Glutamatergic neuron (in vitro differentiated cells): ENCODE data around the gene PRRX2. TPM values are rescaled to one million over a fixed set of nuclear protein-coding genes. Genes with fewer than 3 reads are reported as not detected.

Source experiments
- DNase-seq: peaks from one replicate; pipeline ENCODE4 v3.0.0; 2022
- H3K27ac Mint-ChIP-seq: one replicate; pipeline ENCODE4 v1.8.0; 2020; ENCODE audit warnings: mild to moderate bottlenecking, mixed read lengths, inconsistent platforms; ENCODE audit not compliant: unreplicated experiment
- H3K27me3 Mint-ChIP-seq: one replicate; pipeline ENCODE4 v1.8.0; 2020; ENCODE audit warnings: mild to moderate bottlenecking, moderate library complexity, mixed read lengths, inconsistent platforms; ENCODE audit not compliant: unreplicated experiment
- H3K36me3 Mint-ChIP-seq: one replicate; pipeline ENCODE4 v1.8.0; 2020; ENCODE audit warnings: mild to moderate bottlenecking, mixed read lengths, inconsistent platforms; ENCODE audit not compliant: unreplicated experiment
- H3K4me1 Mint-ChIP-seq: one replicate; pipeline ENCODE4 v1.8.0; 2020; ENCODE audit warnings: mild to moderate bottlenecking, low read depth, mixed read lengths, inconsistent platforms; ENCODE audit not compliant: unreplicated experiment
- H3K4me3 Mint-ChIP-seq: one replicate; pipeline ENCODE4 v1.8.0; 2020; ENCODE audit warnings: mild to moderate bottlenecking, mixed read lengths, inconsistent platforms; ENCODE audit not compliant: unreplicated experiment
- H3K9me3 Mint-ChIP-seq: one replicate; pipeline ENCODE4 v1.8.0; 2020; ENCODE audit warnings: mild to moderate bottlenecking, moderate library complexity, mixed read lengths, inconsistent platforms; ENCODE audit not compliant: unreplicated experiment
- CTCF ChIP-seq: fragments of 200-600 bp; sonication (generic); IDR thresholded peaks from one replicate; pipeline ENCODE4 v1.5.0; 2021; ENCODE audit not compliant: partially characterized antibody, unreplicated experiment
- total RNA-seq: library from RNA; stranded (reverse); fragmentation: NEBNext Ultra II Directional; extraction: Animal tissue kit (Norgen Biotek cat#: 25700); gene quantifications from one replicate; pipeline ENCODE4 v1.2.1, GENCODE V29; 2021; ENCODE audit not compliant: unreplicated experiment

Gene PRRX2
- total RNA-seq, 1 donor from 2014 or later: 2.3 TPM

- no peak for TF ChIP-seq CTCF
- Mint-ChIP-seq H3K27me3 (no peaks in the 10 kb centered on the region), H3K27ac (no peak overlapping the region), H3K4me3 (no peak overlapping the region), H3K4me1 (peaks cover 2% of the 10 kb centered on the region), H3K9me3 (peaks cover 1% of the 10 kb centered on the region), H3K36me3 (no peaks in the 10 kb centered on the region)
- no peak for DNase-seq
Observed at GRCh38 chr9:129702589-129703520, 37.4 kb downstream of the PRRX2 start.

- Mint-ChIP-seq H3K4me1 (peaks cover 2% of the 10 kb centered on the region), H3K4me3 (no peak overlapping the region), H3K36me3 (no peaks in the 10 kb centered on the region), H3K9me3 (peaks cover 1% of the 10 kb centered on the region), H3K27me3 (no peaks in the 10 kb centered on the region), H3K27ac (no peak overlapping the region)
- DNase-seq: no peak
- no peak for TF ChIP-seq CTCF
Observed at GRCh38 chr9:129703667-129704355, 38.4 kb downstream of the PRRX2 start.

DNA sequence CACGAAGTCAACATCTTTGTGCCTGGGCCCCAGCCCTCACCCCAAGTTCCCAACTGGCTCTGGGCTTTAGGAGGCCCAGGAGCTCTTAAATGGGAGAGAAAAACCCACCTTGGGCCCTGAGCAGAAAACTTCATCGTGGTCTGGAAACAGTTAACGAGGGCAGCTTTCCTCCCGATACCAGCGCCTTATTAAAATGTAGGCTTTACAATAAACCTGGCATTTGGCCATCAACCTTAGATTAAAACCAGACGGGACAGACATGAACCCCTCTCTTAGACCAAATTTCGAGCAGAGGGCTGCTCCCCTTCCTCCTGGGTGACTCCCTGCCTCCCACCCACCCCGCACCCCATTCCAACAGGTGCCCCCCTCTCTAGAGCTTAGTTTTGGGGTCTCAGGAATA, 39.4 kb downstream of the PRRX2 start:
- Mint-ChIP-seq H3K4me1 (peaks cover 2% of the 10 kb centered on the region), H3K4me3 (no peak overlapping the region), H3K36me3 (no peaks in the 10 kb centered on the region), H3K9me3 (peaks cover 1% of the 10 kb centered on the region), H3K27ac (no peak overlapping the region), H3K27me3 (no peaks in the 10 kb centered on the region)
- TF ChIP-seq CTCF: no peak
- no peak for DNase-seq

GRCh38 chr9:129708793-129709192, 43.3 kb downstream of the PRRX2 start:
- Mint-ChIP-seq H3K9me3 (peaks cover 3% of the 10 kb centered on the region), H3K27me3 (no peaks in the 10 kb centered on the region), H3K36me3 (no peaks in the 10 kb centered on the region), H3K27ac (no peak overlapping the region), H3K4me3 (no peak overlapping the region), H3K4me1 (peaks cover 13% of the 10 kb centered on the region)
- DNase-seq: no peak
- TF ChIP-seq CTCF: no peak
